Ishikawa (cell line): ENCODE data around the gene DCUN1D1.

ENCODE experiments used
- CEBPB ChIP-seq: IDR thresholded peaks from 2 replicates; pipeline ENCODE4 v1.6.1; 2012
- CREB1 ChIP-seq: IDR thresholded peaks from 2 replicates; pipeline ENCODE4 v1.6.1; 2012; ENCODE audit warnings: low read depth
- EGR1 ChIP-seq: IDR thresholded peaks from 2 replicates; pipeline ENCODE4 v1.6.1; 2012
- EP300 ChIP-seq: IDR thresholded peaks from 2 replicates; pipeline ENCODE4 v1.6.1; 2012; ENCODE audit warnings: borderline replicate concordance
- FOXM1 ChIP-seq: IDR thresholded peaks from 2 replicates; pipeline ENCODE4 v1.6.1; 2012; ENCODE audit warnings: low read depth, borderline replicate concordance
- MAX ChIP-seq: IDR thresholded peaks from 2 replicates; pipeline ENCODE4 v1.6.1; 2012
- NFIC ChIP-seq: IDR thresholded peaks from 2 replicates; pipeline ENCODE4 v1.6.1; 2012
- RAD21 ChIP-seq: IDR thresholded peaks from 2 replicates; pipeline ENCODE4 v1.6.1; 2012; ENCODE audit warnings: low read depth
- TAF1 ChIP-seq: IDR thresholded peaks from 2 replicates; pipeline ENCODE4 v1.6.1; 2012; ENCODE audit warnings: low read depth, mild to moderate bottlenecking
- TEAD4 ChIP-seq: IDR thresholded peaks from 2 replicates; pipeline ENCODE4 v1.6.1; 2012
- USF1 ChIP-seq: IDR thresholded peaks from 2 replicates; pipeline ENCODE4 v1.6.1; 2012
- YY1 ChIP-seq: IDR thresholded peaks from 2 replicates; pipeline ENCODE4 v1.6.1; 2012; ENCODE audit warnings: low read depth
- ZBTB7A ChIP-seq: IDR thresholded peaks from 2 replicates; pipeline ENCODE4 v1.6.1; 2012; ENCODE audit warnings: low read depth
- TF ChIP-seq, protein P1 (sequence below): IDR thresholded peaks from 2 replicates; pipeline ENCODE4 v1.6.1; 2012; ENCODE audit warnings: low read depth, mild to moderate bottlenecking

DNA sequence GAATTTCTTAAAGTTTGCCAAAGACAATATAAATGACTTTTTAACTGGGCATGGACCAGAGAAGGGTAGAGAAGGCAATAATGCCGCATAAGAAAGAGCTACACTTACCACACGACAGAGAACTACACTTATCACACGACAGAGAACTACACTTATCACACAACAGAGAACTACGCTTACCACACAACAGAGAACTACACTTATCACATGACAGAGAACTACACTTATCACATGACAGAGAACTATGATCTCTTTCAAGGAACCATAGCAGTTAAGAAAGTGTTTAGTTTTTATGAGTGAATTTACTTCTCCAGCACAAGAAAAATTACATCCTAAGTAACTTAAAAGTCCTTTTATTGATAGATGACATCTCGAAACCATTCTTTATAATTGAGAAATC, 32.0 kb downstream of the DCUN1D1 start:
- TF ChIP-seq CREB1 (no peak), TAF1 (no peak), CEBPB (no peak), EP300 (no peak), MAX (no peak), ZBTB7A (no peak), USF1 (no peak), EGR1 (no peak), FOXM1 (no peak), NFIC (no peak), TEAD4 (no peak), RAD21 (no peak), YY1 (no peak)
- TF ChIP-seq, protein P1, sequence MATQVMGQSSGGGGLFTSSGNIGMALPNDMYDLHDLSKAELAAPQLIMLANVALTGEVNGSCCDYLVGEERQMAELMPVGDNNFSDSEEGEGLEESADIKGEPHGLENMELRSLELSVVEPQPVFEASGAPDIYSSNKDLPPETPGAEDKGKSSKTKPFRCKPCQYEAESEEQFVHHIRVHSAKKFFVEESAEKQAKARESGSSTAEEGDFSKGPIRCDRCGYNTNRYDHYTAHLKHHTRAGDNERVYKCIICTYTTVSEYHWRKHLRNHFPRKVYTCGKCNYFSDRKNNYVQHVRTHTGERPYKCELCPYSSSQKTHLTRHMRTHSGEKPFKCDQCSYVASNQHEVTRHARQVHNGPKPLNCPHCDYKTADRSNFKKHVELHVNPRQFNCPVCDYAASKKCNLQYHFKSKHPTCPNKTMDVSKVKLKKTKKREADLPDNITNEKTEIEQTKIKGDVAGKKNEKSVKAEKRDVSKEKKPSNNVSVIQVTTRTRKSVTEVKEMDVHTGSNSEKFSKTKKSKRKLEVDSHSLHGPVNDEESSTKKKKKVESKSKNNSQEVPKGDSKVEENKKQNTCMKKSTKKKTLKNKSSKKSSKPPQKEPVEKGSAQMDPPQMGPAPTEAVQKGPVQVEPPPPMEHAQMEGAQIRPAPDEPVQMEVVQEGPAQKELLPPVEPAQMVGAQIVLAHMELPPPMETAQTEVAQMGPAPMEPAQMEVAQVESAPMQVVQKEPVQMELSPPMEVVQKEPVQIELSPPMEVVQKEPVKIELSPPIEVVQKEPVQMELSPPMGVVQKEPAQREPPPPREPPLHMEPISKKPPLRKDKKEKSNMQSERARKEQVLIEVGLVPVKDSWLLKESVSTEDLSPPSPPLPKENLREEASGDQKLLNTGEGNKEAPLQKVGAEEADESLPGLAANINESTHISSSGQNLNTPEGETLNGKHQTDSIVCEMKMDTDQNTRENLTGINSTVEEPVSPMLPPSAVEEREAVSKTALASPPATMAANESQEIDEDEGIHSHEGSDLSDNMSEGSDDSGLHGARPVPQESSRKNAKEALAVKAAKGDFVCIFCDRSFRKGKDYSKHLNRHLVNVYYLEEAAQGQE: no peak
